GM21390 (cell line): Measurements from ENCODE around the gene PRKG2.

Source experiments
- ATAC-seq: cut with Tn5 transposase; IDR thresholded peaks from one replicate; pipeline ENCODE4 v1.9.1; 2021; ENCODE audit not compliant: unreplicated experiment

PRKG2 gene

DNA sequence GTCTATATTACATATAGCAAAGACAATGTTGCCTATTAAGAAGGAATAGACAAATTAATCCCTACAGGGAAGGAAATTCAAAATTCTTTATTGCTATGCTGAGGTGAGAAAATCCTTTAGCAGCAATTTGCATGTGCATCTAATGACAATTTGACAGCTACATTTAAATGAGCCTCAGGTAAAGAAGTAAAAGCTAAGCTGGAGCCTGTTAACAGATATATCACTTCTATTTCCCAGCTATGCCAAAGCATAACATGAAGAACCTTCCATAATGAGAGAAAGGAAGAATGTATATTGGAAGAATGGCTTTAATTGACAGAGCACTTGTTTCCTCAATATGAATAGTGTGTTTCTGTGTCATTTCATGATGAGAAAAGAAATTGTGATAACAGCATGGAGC is 112.9 kb downstream of the PRKG2 start:
- ATAC-seq = no peak

- ATAC-seq = no peak
Measured at GRCh38 chr4:81096566-81096965, 118.5 kb downstream of the PRKG2 start.

DNA sequence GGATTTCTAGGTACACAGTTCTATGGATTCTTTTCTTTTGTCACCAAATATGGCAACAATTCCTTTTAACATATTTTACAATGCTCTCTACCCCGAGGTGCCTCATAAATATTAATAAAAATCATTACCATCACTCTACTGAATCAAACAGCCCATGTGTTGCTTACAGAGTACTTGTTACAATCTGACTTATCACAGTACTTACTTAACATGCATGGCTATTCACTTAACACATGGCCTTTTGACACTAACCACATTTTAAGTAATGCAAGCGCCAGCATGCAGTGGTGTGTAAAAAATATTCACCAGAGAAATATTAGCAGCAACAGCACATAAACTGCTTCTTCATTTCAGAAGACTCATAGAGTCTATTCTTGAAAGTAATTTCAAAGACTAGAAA is 119.6 kb downstream of the PRKG2 start:
- ATAC-seq = no peak

GRCh38 chr4:81093720-81094401 is 121.2 kb downstream of the PRKG2 start:
- no peak for ATAC-seq

DNA sequence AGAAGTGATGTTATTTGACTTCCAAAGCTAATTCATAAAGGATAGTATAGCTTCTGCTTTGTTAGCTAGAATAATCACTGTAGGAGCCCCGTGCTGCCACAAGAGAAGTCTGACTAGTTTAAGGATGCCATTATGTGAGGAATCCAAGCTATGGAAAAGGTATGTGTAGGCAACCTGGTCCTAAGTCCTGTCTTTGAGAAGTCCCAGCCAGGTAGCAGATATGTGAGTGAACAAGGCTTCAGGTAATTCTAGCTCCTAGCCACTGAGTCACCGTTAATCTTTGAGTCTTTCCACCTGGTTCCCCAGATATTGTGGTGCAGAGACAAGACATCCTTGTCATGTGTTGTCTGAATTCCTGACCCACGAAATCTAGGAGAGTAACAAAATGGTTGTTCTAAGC is 129.0 kb downstream of the PRKG2 start:
- no peak for ATAC-seq

DNA sequence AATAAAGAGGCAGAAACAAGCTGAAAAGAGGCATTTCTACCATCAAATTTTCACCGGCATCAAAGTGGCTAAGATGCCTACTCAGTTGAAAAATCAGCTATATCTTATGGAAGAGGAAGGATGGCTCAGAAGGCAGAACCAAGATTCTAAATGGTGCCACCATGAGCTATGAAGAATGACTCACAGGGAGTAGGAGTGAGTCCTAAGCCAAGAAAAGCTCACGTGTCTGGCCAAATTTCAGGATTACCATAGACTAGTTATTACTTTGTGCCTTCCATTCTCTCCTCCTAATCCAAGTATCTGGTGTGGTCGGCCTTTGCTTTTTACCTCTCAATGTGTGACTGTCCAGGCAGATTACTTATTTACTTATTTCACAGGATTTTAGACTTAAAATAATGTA is 129.7 kb downstream of the PRKG2 start:
- ATAC-seq = no peak

DNA sequence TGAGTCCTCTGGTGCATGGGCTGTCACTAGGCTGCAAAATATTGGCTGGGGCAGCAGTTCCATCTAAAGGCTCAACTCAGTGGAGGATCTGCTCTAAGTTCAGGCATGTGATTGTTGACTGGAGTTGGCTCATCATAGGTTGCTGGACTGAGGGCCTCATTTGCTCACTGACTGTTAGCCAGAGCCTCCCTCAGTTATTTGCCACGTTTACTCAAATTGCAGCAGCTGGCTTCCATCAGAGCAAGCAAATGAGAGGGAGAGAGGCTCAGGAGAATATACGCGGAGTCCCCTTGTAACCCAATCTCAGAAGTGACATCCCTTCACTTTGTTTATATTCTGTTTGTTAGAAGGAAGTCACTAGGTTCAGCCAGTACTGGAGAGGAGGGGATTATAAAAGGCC is 130.4 kb downstream of the PRKG2 start:
- ATAC-seq = no peak

DNA sequence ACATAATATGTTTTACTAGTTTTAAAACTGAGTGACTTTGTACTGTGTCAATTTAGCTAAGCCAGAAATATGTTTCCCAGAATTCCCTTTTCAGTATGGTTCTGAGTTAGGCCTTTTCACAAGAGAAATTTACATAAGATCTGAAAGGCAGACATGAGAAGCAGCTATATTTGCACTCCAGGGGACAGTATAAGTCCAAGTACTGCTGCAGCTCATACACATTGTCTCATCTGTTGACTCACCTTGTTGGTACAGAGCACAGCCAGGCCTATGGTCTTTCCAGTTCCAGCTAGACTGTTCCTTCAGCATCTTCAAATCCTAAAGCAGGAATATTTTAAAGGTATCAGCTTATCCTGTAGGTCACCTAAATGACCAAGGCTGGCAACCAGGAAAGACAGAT is 131.0 kb downstream of the PRKG2 start:
- no peak for ATAC-seq

GRCh38 chr4:81081156-81081555 is 133.9 kb downstream of the PRKG2 start:
- no peak for ATAC-seq

DNA sequence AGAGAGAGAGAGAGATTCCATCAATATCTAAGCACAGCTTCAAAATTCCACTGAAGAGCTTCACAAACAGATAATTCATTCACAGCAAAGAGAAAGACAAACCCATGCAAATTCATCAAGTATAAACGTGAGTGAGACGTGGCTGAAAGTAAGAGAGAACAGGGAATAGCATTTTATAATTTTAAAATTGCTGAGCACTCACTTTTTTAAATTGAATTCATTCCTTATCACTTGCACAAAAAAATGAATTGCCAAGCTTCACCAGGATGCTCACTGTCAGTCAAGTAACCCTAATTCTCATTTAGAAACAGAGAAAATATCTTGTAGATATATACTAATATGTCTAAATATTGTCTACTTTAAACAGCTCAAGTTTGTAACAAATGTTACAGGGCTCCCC is 144.0 kb downstream of the PRKG2 start:
- no peak for ATAC-seq

DNA sequence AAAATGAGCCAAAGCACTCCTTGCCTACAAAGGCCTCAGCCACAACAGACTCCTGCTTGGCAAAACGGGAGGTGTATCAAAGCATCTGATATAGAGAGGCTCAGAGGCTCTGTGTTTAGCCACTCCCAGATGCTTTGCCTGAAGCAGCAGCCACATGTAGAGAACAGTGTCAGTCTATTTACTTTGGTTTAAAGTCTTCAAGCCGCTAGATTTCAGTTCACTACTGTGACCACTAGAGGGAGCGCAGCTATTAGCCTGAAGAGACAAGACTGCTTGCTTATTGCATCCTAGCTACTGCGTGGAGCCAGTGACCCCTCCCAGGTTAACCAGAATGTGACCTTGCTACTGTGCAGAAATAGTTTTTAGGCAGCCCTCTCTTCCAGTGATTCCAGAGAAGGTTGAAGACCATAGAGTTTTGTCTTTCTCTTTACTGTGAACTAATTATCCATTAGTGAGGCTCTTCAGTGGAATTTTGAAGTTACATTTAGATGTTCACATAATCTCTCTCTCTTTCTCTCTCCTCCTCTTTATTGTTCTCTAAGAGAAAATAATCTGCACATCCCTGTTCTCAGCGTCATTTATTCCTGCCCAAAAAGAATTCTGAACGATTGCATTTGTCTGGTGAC is 145.2 kb downstream of the PRKG2 start:
- ATAC-seq = peak; percentile 99

GRCh38 chr4:81065446-81065845 is 149.6 kb downstream of the PRKG2 start:
- ATAC-seq = no peak

DNA sequence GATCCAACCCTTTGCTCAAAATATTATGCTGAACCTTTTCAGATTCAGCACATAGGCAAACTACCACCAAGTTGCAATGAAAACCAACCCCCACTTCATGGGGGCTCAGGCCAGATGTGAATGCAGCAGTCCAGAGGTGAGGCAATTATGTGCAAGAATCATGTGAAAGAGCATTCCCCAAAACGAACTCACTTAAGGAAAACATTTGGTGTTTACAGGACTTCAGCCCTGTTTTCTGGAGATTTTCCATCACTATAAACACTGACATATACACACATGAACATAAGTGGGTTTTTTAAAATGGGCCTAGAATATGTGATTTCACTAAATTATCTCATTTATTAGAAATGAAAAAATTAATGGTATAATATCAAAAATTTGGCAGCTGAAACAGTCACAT is 153.0 kb downstream of the PRKG2 start:
- ATAC-seq = no peak

DNA sequence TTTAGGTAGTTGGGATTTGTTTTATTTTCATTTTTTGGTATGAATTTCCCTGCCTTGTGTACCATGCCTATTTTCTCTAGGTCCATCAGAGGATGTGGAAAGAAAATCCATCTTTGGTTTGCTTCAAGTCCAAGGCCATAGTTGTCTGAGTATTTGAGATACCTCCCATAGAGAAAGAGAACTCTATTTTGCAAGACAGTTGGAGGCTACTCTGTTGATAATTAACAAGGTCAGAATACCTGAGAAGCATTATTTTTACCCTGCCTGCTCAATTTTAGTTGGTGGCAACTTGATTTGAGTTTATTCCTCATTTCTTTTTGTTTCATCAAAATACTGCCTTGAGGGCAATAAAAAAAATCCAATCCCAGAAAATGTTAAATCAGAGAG is 153.7 kb downstream of the PRKG2 start:
- ATAC-seq = no peak

- no peak for ATAC-seq
Measured at GRCh38 chr4:81060587-81061343, 154.3 kb downstream of the PRKG2 start.

GRCh38 chr4:81058621-81059020 is 156.4 kb downstream of the PRKG2 start:
- ATAC-seq = no peak

DNA sequence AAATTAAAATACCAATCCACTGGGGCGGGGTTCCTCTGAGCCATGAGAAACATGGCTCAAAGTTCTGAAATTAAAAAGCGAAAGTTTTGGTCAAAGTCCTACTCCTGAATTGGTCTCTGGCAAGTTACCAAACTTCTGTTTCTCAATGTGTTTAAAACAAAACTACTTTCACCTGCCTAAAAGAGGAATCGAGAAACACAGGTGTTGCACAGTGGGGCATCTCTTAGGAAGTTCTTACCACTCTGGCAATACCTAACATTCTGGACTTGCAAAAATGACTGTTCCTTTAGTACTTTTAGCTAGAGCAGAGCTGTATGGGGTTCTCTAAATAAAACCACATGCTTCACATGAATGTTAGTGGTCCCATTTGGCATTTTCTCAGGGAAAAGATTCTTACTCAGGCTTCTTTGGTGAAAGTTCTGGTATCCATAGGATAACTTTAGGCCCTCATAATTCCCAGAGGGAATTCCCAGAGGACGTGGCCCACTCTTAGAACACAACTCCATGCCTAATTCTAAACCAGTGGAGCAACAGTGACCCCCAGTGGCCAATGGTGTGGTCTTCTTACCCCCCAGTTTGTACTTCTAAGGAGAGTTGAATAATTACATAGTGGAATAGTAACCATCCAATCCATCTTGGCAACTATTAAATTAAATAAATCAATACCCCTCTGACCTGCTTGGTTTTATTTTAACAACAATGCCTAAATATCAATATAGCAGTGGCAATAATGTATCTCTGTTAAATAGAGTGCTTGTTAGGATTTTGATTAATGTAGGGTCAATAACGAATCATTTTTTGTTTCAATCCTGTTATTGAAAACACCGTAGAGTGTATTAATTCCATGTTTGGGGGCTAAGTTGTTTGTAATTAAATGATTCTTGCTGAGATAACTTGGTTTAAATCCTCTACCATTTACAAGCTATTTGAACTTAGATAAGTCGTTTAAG is 162.6 kb downstream of the PRKG2 start:
- peak; percentile 98 for ATAC-seq

- ATAC-seq = no peak
Measured at GRCh38 chr4:81049907-81050306, 165.1 kb downstream of the PRKG2 start.

DNA sequence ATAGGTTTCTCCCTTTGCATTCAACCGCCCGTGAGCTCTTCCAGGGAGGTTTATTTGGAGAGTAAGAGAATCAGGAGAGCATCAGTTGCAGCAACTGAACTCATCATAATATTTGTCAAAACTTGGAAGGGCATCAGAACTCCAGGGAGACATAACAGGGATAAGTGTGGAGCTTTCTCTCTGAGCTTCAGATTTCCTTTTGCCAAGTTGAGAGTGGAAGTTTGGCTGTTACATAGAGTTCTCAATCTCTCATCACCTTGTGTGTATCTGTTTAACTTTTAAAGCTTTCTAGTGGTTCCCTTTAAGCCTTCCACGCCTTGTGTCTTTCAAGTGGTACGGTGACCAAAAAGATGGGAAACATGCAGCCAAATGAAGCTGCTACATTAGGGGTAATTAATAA is 165.7 kb downstream of the PRKG2 start:
- no peak for ATAC-seq

DNA sequence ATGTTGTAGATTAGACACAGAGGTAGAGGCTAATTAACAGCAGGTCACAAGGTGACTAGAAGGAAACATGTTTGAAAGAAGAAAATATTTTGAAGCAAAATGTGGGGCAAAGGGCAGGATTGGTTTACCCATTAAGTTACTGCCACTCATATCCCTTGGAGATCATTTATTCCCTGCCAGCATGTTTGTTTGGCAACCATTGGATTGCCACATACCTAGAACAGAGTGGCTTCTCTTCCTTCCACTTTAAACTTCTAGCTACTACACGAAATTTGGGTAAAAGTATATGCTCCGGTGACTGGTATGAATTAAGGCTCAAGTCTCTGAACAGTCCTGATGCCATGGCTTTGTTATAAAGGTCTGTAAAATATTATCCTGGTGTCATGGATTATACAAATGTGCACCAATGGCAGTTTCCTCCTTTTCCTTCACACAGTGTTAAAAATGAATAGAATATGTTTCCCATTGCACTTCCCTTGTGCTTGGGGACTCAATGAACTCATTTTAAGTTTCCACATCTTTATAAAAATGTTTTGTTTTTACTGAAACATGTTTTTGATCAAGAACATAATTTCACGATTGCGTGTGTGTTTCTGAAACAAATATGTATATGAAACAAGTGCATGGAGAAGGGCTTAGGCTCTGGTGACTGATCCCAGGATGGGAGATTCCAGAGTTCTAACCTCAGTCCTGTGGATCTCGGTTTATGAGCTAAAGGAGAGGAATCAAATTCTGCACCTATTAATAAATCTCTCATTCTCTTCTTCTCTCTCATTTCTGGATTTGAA is 172.2 kb downstream of the PRKG2 start:
- no peak for ATAC-seq
